COR-L47 (cell line): ENCODE results near the gene RPL18A.

ENCODE experiments used
- DNase-seq: peaks from one replicate; lab custom pipeline; 2025; lab: John Stamatoyannopoulos, UW

Gene RPL18A

DNA sequence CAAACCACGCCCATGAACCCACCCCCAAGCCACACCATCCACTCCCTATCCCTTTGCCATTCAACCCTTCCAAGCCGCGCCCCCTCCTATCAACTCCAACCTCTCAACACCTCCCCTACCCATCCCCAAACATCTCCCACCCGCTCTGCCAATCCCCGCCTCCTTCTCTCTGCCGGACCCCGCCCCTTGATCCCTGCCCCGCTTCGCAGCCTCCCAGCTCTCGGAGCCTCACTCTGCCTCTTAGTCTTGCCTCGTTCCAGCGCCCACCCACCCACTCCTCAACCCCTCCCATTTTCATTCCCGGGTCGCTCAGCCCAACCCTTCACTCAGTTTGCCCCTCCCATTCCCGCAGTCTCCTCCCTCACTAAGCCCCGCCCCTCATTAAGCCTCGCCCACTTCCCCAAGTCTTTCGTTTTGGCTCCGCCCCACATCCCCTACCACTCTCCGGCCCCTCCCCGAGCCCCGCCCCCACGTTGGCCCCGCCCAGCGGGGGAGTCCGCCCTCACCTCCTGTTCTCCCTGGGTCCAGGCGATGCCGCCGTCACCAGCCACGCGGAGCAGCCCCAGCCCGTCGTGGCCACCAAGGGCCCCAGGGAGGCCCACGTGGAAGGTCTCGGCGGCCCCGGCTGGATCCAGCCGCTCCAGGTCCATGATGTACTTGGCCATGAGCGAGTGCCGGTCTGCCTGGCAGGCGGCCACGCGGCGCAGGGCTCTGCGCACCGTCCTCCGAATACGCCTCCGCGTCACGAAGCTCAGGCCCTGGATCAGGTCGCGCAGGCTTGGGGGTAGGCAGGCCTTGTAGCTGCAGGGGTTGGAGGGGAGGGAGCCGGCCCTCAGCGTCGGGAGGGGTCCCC lies 17.7 kb upstream of the RPL18A start:
- DNase-seq: no peak

DNA sequence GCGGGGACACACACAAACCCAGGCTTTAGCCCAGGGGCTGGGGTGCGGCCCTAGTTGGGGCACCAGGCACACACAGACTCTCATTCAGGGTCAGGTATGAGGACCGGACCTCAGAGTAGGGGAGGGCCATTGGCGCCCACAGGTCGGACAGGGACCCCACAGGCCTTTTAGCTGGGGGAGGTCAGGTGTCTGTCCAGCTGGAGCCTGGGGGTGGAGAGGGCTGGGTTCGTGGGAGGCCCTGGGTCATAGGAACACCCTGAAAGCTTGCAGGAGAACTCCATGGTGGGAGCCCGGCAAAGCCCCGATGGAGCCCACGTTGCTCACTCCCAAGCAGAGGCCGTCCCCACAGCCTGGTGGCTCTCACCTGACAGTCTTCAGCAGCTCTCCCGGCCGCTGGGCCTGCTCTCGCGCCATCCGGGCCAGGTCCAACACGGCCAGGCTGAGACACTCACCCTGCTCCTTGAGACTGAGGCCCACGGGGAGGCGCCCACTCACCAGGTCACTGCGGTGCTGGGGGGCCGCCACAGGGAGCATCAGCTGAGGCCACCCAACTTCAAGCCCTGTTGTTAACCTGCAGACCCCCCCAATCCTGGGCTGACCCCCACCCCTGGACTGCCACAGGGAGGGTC lies 16.9 kb upstream of the RPL18A start:
- no peak for DNase-seq

DNA sequence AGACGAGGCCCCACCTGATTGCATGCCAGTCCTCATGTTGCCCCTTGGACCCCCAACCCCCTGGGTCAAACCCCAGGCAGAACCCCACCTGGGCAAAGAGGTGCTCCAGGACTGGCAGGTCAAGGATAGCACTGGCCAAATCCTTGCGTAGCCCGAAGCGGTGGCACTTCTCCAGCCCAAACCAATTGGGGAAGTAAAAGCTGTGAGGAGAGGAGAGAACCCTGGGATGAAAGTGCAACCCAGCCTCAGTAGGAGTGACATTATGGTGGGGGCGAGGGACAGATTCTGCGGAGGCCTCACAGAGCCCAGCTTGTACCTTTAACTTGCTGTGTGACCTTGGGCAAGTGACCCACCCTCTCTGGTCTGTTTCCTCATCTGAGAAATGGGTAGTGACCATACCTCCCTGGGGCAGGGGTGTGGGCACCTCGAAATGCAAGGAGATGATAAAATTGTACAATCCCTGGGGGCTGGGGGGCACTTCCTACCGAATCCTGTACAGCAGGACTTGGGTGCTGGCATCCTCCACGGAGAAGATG lies 16.4 kb upstream of the RPL18A start:
- DNase-seq: no peak

DNA sequence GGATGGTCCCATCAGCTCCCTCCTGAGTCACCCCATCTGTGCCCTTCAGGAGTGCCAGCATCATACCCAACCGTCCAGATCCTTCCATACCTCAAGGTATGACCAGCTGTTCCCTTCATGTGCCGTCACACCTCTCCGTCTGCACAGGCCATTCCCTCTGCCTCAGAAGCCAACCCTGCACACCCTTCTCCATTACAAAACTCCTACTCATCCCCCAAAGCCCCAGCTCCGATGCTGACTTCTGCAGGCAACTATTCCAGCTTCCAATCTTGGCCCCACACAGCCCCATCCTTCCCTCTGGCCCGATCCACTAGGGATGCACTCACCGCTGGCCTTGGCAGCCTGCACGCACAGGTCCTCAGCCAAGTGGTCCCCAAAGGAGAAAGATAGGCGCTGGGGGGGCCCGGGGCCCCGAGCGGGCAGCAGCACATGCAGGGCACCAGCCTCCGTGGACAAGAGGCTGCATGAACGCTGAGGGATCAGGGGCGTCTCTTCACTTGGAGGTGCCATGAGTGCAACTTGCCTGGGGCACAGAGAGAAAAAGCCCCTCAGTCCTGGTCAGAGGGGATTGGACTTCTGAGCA lies 15.7 kb upstream of the RPL18A start:
- DNase-seq: no peak

DNA sequence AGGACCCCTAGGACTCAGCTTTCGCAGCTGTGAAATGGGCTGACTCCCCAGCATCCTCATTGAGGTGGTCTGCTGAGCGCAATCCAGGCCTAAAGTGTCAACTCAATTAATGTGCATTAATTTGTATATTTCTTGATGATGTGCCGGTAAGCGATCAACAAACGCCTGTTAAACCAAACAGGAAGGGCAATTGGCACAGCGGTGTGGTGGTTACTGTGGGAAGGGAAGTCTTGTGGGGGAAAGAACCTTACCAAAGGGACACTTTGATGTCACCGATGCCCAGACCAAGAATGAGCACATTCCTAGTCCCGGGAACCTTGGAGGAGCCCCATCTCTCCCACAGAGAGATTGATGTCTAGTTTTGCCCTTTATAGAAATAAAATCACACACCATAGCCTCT lies 13.6 kb upstream of the RPL18A start:
- DNase-seq: no peak

DNA sequence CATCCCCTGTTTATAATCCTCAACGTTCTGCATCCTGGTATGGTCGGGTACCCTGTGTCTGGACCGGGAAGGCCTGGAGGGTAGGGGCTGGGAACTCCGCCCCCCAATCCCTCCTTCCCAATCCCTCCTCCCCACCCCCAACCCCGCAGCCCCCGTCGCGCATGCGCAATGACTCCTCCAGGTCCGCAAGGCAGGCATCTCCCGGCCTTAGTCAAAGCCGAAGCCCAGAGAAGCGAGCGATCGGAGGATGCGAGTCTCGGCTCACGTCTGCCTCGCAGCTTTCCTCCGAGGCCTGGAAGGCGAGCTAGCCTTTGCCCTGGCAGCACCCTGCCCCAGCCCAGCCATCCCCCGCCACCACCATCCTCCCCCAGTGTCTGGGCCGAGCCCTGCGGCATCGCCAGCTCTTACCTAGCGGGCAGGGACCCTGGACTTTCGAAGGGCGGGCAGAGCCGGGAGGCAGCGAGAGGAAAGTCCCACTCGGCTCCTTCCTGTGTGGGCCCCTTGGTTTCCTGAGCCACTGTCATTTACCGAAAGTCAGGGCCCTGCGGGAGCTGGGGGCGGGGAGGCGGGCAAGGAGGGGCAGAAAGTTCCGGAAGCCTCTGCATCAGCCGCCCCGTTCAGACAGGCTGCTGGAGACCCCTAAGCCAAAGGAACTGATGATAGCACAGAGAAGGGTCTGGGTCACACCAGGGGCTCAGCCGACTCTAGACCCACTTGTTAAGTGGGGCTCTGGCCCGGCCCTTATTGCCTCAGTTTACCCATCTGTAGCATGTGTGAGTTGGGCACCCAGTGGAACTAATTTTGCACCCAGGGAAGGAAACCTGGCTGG lies 12.0 kb upstream of the RPL18A start, which contains the start of gene JAK3:
Gene JAK3, minus strand, starts transcription at position 445 of the 829 bp plus-strand sequence. CDS start 3,565 bp downstream, outside the sequence.
- DNase-seq: no peak

DNA sequence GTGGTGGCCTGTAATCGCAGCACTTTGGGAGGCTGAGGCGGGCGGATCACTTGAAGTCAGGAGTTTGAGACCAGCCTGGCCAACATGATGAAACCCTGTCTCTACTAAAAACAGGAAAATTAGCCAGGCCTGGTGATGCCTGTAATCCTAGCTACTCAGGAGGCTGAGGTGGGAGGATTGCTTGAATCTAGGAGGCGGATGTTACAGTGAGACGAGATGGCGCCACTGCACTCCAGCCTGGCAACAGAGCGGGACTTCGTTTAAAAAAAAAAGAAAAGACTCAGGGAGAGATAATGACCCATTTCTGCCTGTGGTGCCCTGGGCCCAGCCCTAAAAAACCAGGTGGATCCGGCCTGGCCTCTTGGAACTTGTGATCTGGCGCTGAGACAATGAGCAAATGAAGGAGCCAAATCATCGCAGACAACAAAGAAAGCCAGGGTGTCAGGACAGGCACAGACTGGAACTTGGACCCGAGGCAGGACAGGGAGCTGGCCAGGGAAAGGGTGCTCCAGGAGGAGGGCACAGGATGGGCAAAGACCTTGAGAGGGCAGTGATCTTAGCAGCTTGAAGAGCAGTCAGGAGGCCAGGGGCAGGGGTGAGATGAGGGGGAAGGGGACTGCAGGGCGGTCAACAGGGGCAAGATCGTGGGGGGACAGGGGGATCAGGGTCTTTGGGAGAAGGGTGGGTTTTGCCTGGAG lies 11.0 kb upstream of the RPL18A start:
- no peak for DNase-seq

DNA sequence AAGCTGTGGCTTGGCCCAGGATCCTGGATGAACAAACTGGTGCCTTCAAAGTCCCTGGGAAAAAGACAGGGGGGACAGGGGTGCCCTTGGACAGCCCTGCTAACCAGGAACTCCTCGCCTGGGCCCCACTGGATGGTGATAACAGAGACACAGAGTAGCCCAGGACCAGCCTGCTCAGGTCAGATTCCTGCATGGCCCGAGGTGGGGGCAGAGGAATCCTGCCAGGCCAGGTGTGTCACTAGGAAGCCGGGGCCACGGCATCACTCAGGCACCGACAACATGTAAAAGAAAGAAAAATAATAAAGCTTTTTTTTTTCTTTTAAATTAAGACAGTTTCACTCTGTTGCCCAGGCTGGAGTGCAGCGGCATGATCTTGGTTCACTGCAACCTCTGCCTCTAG lies 5.6 kb upstream of the RPL18A start:
- no peak for DNase-seq

DNA sequence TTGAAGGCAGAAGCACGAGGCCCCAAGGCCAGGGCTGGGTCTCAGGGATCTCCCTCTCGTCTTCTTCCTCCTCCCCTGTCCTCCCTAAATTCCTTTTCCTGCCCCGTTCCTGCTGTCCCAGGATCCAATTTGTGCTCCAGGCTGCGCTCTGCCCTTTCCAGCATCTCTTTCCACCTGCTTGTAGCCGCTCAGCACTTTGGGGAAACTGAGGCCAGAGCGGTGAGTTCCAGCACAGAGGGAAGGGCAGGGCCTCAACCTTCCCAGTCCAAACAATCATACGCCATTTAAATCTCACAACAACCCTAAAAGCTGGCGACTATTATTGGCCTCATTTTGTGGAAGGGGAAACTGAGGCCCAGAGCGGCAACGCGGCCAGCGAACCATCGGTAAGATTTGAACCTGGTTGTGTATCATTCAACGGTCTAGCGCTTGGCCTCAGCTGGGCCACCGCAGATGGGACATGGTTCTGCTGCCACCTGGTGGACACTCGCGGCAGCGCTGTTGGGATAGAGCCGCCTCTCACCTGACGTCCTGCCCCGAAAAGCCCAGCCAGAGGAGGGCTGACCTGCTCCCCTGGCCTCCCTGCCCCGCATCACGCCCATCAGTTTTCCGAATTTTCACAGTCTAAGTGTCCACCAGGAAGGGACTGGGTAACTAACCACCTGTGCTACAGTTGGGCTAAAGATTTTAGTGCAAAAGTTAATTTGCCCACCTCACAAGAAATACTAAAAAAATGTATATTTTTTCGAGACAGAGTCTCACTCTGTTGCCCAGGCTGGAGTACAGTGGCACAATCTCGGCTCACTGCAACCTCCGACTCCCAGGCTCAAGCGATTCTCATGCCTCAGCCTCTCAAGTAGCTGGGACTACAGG lies 4.2 kb upstream of the RPL18A start:
- peak; percentile 38 for DNase-seq

DNA sequence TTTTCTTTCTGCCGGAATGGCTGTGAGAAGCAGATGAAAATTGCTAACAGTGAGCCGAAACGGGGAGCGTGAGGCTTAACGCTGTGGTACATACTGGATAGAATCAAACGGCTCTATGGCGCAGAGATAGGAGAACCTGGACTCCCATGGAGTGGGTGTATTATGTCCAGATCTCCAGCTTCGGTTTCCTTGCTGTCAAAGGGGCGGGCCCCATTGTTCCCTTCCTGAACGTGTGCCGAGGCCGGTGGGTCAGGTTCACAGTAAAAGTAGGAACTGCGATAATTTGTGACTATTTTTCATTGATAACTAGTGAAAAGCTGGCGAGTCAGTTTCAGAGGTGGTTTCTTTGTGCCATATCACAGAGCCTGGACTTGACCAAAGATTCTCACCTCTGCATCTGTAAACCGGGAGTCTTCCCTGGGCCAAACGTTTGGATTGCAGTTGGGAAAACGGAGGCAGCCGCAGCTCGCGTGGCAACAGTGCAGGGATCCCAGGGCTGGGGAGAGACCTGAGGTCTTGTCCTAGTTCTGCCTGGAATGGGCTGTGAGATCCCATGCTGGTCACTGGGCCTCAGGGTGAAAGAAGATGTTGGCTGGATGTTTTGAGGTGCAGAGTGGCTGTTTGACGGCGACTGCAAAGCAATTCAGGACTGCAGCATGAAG lies 752 bp downstream of the RPL18A start:
- DNase-seq: no peak

DNA sequence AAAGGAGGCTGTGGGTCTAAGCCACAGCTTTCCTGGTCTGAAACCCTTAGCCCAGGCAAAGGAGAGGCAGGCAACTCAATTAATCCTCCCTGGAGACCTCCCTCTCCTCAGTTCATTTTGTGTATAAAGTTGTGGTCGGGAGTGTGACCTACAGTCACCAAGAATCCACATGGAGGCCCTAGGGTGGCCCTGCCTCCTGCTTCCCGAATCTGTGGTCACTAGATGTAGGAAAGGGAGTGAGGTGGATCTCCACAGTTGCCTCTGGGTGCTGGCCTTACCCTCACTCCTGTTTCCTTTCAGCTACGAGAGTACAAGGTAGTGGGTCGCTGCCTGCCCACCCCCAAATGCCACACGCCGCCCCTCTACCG lies 1.3 kb downstream of the RPL18A start:
- no peak for DNase-seq

DNA sequence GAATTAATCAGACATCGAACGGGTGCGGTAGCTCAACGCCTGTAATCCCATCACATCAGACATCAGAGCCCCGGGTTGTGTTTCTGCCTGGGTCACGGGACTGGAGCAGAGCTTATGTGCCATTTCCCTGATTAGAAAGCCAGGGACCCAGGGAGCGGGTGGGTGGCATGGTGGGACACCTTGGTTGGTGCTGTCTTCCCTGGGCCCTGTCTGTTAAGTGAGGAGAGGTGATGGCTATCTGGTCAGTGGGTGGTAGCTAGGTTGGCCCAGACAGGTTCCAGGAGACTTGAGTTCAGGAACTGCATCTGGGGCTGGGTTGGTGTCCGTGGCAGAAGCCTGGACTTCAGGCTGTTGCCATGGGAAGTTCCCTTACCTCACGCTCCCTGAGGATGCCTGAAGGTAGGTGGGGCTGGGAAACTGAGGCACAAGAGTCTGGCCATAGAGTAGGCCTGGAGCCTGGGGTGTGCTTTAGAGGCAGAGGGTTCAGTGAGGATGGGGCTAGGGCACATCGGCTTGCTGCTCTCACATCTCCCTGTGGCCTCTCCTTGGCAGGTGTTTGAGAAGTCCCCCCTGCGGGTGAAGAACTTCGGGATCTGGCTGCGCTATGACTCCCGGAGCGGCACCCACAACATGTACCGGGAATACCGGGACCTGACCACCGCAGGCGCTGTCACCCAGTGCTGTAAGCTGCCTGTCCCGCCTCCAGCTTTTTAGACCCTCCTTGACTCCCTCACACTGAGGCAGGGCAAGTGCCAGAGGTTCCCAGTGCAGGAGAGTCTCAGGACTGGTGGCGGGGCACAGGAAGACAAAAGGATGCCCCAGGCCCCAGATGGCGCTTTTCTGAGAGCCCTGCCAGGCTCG lies 2.1 kb downstream of the RPL18A start:
- DNase-seq: no peak

DNA sequence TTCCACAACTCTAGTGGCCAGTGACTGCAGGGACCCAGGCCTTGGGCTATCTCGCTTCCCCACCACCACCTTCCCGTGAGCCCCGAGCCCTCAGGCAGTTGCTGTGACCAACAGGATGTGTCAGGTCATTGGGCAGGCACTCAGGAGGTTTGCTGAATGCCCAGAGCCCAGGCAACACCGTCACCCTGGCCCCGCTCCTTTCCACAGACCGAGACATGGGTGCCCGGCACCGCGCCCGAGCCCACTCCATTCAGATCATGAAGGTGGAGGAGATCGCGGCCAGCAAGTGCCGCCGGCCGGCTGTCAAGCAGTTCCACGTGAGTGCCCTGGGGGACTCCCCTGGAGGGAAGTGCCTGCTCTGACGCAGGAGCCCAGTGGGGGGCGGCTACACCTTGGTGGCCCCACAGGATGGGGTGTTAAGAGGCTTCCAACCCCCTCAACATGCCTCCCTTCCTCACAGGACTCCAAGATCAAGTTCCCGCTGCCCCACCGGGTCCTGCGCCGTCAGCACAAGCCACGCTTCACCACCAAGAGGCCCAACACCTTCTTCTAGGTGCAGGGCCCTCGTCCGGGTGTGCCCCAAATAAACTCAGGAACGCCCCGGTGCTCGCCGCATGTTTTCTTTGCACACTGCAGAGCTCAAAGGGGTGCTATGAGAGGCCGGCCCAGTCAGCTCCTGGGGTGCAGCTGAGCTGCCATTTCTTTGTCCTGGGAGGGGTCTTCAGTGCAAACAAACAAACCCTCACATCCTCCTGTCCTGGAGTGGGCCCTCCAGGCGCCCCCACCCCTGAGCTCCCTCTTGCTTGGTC lies 3.2 kb downstream of the RPL18A start:
- DNase-seq: no peak

DNA sequence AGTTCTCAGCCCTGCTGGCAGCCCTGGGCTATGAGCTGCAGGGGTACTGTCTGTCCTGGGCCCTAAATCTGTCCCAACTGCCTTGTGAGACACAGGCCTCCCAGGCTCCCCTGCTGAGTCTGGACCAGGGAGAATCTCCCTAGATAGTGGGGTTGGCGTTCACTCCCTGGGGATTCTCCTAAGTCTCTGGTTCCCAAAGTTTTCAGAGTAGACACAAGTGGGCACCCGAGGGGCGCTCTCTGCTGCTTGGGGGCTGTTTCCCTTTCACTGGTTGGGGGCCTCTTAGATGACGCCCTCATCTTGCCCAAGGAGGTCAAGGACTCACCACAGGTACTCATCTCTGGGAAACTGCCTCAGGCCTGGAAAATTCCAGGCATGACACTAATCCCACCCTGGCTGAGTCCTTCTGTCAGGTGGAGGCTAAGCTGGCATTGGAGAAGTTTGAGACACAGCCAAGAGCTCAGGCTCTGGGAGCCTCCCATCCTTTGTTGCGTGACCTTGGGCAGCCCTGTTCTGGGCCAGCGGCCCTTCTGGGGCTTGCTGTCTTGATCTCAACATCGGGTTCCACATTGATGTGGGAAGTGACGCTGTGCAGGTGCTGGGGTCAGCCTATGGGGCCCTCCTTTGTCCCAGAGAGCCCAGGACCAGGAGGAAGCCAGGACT lies 3.9 kb downstream of the RPL18A start:
- DNase-seq: no peak

DNA sequence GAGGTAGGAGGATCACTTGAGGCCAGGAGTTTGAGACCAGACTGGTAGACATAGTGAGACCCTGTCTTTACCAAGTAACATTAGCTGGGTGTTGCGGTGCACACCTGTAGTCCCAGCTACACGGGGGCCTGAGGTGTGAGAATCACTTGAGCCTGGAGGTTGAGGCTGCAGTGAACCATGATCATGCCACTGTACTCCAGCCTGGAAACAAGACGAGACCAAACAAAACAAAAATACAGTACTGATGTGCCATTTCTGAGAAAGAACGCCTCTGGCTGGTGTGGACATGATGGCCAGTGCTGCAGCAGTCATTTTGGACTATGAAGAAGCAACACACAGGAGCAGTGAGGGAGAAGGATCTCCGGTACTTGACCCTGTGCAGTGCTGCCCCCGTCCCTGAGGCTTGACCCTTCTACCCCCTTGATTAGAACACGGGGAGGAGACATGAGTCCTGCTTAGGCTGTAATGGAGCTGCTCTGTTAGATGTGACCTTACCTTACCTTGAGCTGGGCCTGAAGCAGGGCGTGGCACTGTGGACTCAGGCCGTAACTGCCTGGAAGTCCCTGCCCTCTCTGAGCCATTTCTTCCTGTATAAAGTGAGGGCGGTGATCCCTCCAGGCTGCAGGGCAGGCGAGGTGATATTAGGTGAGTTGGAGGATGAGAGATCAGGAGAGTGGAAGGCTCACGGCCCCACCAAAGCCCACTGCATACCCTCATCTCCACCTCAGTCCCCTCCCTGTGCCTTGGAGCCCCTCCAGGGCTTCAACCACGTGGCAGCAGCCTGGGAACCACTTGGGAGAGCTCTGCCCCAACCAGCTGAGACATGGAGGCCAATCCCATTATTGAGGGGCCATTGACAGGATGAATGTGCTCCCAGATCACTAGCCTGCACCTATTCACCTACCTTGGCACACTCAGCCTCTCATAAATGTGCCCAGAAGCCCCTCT lies 5.9 kb downstream of the RPL18A start:
- DNase-seq: no peak

DNA sequence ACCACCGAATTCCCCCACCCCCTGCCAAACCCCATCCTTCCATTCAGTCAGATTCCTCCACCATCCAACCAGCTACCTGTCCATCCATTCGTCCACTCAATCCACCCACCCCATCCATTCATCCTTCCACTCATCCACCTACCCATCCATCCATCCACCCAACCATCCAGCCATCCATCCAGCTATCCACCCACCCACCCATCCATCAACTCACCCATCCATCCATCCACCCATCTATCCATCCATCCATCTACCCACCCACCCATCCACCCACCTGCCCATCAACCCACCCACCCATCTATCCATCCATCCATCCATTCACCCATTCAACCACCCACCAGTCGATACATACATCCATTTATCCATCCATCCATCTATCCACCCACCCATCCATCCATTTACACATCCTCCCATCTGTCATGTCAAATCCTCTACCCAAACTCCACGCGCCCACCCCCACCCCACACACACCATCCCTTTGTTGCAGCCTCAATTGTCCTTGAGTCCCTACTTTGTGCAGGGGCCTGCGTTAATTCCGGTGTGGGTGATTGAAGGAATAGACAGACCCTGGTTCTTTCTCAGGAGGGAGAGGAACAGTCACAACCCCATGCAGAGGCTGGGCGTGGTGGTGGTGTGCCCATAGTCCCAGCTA lies 6.7 kb downstream of the RPL18A start:
- no peak for DNase-seq
